Choroid plexus epithelial cell (primary cell): ENCODE results near the gene TDRD9.

Experiments used
- DNase-seq: peaks from one replicate; pipeline ENCODE4 v3.0.0-alpha.2; 2010; ENCODE audit warnings: low read depth
- H3K4me3 ChIP-seq: 2 replicates; pipeline ENCODE4 v1.5.1; 2011; ENCODE audit warnings: low read depth, mild to moderate bottlenecking, control low read depth, low read length, moderate library complexity
- TF ChIP-seq, protein P1 (sequence below): conservative IDR thresholded peaks from 2 replicates; pipeline ENCODE4 v1.5.1; 2011; ENCODE audit warnings: low read depth, mild to moderate bottlenecking, control low read depth, inconsistent platforms, low read length, moderate library complexity

Gene TDRD9

DNA sequence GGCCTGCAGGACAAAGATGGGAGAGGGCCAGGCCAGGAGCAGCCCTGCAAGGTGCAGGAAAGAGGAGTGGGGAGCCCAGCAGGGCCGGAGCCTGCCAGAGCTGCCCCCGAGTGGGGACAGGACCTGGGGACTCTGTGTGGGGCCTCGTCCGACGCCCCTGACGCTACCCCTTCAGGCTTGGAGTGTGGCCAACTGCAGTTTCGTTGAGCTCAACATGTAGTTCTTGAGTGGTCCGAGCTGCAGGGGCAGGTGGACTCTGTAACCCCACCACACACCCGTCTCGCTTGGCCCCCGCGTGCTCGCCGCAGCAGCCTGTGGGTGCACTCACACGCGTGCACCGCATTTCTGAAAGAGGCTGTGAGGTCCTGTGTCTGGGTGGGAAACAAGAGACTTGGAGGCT, 159.2 kb downstream of the TDRD9 start:
- DNase-seq = no peak
- TF ChIP-seq, protein P1, sequence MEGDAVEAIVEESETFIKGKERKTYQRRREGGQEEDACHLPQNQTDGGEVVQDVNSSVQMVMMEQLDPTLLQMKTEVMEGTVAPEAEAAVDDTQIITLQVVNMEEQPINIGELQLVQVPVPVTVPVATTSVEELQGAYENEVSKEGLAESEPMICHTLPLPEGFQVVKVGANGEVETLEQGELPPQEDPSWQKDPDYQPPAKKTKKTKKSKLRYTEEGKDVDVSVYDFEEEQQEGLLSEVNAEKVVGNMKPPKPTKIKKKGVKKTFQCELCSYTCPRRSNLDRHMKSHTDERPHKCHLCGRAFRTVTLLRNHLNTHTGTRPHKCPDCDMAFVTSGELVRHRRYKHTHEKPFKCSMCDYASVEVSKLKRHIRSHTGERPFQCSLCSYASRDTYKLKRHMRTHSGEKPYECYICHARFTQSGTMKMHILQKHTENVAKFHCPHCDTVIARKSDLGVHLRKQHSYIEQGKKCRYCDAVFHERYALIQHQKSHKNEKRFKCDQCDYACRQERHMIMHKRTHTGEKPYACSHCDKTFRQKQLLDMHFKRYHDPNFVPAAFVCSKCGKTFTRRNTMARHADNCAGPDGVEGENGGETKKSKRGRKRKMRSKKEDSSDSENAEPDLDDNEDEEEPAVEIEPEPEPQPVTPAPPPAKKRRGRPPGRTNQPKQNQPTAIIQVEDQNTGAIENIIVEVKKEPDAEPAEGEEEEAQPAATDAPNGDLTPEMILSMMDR = no peak

DNA sequence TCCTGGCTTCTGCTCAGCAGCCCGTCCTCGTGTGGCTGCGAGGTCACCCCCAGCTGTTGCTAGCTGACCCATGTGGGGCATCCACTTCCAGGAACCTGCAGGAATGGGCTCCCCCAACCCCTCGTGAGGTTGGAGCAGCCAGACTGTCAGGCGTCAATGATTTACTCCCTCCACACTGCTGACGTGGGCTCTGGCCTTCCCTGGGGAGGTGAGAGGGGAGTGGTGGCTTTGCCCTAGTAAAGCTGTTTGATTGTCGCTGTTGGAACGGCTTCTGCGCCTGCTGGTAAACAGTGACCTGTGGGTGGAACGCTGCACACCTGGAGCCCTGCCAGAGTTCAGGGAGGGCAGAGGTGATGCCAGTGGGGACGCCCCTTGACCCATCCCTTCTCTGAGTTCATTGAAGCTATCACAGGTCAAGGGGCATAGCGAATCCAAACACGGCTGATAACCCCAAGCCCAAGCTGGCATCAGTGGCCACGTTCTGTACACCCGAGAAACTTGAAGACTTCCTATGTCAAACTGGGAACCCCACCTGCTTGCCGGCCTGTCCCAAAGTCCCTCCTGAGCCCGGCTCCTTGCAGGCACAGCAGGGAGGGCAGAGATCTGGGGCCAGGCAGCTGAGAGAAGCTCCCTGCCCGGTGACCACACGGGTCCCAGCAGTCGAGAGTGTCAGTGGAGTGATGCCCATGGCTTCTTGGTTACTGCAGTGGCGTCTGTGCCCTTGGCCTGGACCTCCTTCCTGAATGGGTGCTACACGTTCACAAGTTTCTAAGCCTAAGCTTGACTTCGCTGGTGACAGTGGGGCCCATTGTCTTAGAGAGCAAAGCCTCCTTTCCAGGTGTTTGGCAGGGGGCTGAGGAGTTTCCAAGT, 160.0 kb downstream of the TDRD9 start:
- TF ChIP-seq, protein P1 = no peak
- H3K4me3 ChIP-seq = no peak overlapping the region
- no peak for DNase-seq

More for the DNA sequence above, 159.2 kb downstream of the TDRD9 start:
- no peak overlapping the region for H3K4me3 ChIP-seq

DNA sequence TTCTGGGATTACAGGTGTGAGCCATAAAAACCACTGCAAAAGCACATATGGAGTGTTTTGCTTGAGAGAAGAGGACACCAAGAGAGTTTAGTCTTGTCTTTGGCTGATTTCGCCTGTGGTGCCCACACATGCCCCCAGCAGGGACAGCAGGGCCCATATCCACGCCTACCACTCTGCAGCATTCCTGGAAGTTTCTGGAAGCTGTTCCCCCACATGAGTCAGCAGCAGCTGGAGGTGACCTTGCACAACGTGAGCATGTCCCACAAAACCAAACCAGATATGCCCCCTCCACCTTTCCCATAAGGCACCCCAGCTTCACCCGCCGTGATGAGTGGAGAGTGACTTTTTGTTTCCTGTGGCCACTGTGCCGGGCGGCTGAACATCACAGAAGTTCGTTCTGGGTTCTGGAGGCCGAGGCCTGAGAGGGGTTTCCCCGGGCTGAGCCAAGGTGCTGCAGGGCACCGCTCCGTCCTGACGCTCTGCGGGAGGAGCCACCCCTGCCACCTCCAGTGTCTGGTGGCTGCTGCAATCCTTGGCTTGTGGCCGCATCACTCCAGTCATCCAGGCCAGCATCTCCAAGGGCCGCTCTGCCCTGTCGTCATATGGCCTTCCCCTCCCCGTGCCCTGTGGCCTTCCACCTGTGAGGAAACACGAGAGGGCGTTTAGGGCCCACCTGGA, 162.0 kb downstream of the TDRD9 start:
- H3K4me3 ChIP-seq = no peak overlapping the region
- TF ChIP-seq, protein P1 = no peak
- peak; percentile 5 for DNase-seq

DNA sequence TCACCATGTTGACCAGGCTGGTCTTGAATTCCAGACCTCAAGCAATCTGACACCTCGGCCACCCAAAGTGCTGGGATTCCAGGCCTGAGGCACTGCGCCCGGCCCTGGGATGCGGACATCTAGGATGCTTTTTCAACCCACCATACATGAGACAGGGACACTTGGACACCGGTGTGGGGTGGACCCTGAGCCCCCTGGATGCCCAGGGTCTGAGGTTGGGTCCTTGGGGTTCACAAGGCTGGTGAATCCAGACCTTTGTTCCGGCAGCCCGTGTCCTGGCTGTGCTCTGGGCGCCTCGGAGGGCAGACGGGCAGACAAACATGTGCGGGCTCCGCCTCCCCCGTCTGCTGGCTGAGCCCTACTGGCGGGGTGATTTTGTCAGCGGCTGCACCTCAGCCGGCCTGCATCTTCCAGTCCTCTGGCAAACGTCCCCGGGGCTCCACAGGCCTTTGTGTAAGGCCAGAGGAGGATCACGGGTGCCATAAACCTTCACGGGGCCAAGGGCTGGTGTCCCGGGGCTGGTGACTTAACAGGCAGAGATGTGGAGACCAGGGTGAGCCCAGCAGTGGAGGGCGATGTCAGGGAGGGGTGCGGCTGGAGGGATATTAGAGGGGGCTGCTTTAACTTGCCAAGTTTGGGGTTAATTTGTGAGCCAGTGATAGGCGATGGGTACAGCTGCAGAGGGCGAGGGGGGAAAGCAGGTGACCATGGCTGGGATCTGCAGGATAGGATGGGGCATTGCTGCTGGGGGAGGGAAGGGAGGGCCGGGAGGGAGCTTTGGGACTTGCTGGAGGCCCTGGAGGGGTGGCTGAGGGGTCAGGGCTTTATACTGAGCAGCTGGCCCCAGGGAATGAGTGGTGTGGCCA, 163.0 kb downstream of the TDRD9 start:
- no peak for DNase-seq
- H3K4me3 ChIP-seq = no peak overlapping the region

DNA sequence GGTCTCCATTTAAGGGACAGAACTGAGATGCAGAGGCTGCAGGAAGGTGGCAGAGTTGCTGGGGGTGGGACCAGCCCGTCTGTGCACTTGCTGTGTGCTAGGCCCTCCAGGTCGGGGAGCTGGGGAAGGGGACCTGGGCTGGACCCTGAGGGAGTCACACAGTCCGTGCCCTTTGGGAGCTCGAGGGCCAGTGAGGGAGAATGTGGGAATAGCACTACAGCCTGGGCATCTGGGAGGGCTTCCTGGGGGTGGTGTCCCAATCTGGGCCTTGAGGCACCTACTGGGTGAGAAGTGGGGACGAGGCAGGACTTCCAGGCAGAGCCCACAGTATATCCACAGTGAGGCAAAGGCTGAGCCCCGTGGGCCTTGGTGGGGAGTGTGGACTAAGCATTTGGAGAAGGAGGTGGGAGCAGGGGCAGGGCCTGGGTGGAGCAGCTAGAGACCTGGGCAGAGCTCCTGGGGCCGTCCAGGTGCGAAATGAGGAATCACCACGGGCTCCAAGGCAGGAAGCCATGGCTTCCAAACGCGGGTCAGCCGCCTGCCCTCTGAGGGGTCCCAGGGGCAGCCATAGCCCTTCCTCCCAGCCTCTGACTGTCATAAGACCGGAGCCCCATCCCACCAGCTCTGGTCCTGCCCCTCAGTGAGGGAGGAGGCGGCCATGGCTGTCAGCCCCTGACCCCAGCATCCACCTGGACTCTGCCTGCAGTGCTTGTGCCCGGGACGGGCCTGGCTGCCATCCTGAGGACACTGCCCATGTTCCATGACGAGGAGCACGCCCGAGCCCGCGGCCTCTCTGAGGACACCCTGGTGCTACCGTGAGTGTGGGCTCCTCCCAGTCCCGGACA, 163.9 kb downstream of the TDRD9 start:
- TF ChIP-seq, protein P1 = no peak
- H3K4me3 ChIP-seq = no peak overlapping the region
- no peak for DNase-seq

More for the DNA sequence above, 163.0 kb downstream of the TDRD9 start:
- TF ChIP-seq, protein P1 = no peak

DNA sequence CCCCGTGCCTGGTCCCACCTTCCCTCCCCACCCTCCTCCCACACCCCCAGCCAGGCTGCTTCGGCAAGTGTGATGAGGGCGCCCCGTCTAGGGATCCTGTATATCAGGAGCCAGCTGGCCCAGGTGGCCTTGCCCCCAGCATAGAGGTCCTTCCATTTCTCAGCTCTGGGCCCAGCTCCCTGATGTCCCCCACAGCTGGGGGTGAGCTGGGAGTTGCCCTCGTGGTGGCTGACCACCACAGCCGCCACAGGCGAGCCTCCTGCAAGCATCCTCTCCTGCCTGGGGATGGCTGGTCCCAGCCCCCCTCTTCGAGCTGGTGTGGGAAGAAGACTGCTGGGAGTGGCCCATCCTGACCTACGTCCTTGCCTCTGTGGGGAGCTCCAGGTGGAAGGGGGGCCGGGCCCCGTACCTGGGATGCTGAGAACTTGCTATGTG, 164.7 kb downstream of the TDRD9 start:
- H3K4me3 ChIP-seq = no peak overlapping the region
- TF ChIP-seq, protein P1 = no peak
- no peak for DNase-seq
